GM12878 (cell line): Measurements from ENCODE around the gene C19orf47. TPM values are rescaled to one million over a fixed set of nuclear protein-coding genes. Genes with fewer than 3 reads are reported as not detected.

Source experiments
- ATF7 ChIP-seq: fragments of 450-650 bp; IDR thresholded peaks from 2 replicates; pipeline ENCODE4 v1.6.1; 2016; ENCODE audit warnings: low read depth, mild to moderate bottlenecking
- BCL11A ChIP-seq: IDR thresholded peaks from 2 replicates; pipeline ENCODE4 v1.6.1; 2011; ENCODE audit warnings: low read depth, low read length
- CREB1 ChIP-seq: IDR thresholded peaks from 2 replicates; pipeline ENCODE4 v1.6.1; 2012; ENCODE audit warnings: low read depth, mild to moderate bottlenecking, inconsistent platforms
- RAD21 ChIP-seq: IDR thresholded peaks from 2 replicates; pipeline ENCODE4 v1.6.1; 2011; ENCODE audit warnings: mild to moderate bottlenecking, low read depth, low read length, moderate library complexity; ENCODE audit not compliant: insufficient read depth
- RELA ChIP-seq: fragments of 450-650 bp; IDR thresholded peaks from 2 replicates; pipeline ENCODE4 v1.8.0; 2014; ENCODE audit warnings: borderline replicate concordance; ENCODE audit not compliant: partially characterized antibody
- SMAD5 ChIP-seq: IDR thresholded peaks from 2 replicates; pipeline ENCODE4 v1.6.1; 2016; ENCODE audit warnings: antibody characterized with exemption, low read depth
- SMC3 ChIP-seq: IDR thresholded peaks from 2 replicates; pipeline ENCODE4 v1.6.1; 2011; ENCODE audit warnings: low read length, improper control_type of control experiment, borderline replicate concordance
- SREBF1 ChIP-seq: IDR thresholded peaks from 2 replicates; pipeline ENCODE4 v1.6.1; 2012; ENCODE audit warnings: mild to moderate bottlenecking, low read length
- SUPT20H ChIP-seq: IDR thresholded peaks from 2 replicates; pipeline ENCODE4 v1.6.1; 2011; ENCODE audit warnings: low read depth, mild to moderate bottlenecking, low read length, moderate library complexity, borderline replicate concordance; ENCODE audit not compliant: control insufficient read depth
- polyA plus RNA-seq, 11 experiments: library from polyadenylated mRNA; depleted of rRNA in 4 of 11; unstranded in 6 of 11; stranded (reverse) in 5 of 11; fragments of >200 nt; fragmentation: Nextera tagmentation in 4 of 11; fragmentation: Illumina TruSeq in 1 of 11; extraction: Ambion mirVana in 4 of 11; extraction: Trizol in 1 of 11; gene quantifications; 1 replicate in 1 of 11; 2 replicates in 10 of 11; pipeline versions ENCODE4 v1.2.1 to v1.2.3, GENCODE V29; 2011 to 2016; ENCODE audit warnings: inconsistent platforms in 2 of 11, missing spikeins in 2 of 11, low read depth in 1 of 11
- total RNA-seq, 4 experiments: library from RNA; depleted of rRNA in 3 of 4; stranded (reverse); fragments of >200 nt in 3 of 4; fragmentation: Illumina TruSeq in 1 of 4; extraction: Trizol in 1 of 4; gene quantifications; 2 replicates each; pipeline versions ENCODE4 v1.2.1 to v1.2.3, GENCODE V29; 2013 to 2021
- TF ChIP-seq, protein P1 (sequence below): fragments of 450-650 bp; IDR thresholded peaks from 2 replicates; pipeline ENCODE4 v1.6.1; 2016; ENCODE audit warnings: mild to moderate bottlenecking, moderate library complexity, borderline replicate concordance
- TF ChIP-seq, protein P2 (sequence below): fragments of 450-650 bp; formaldehyde crosslinking; IDR thresholded peaks from 2 replicates; pipeline ENCODE4 v1.5.0; 2022; ENCODE audit warnings: mild to moderate bottlenecking, missing genetic modification characterization
- TF ChIP-seq, protein P3 (sequence below): IDR thresholded peaks from 2 replicates; pipeline ENCODE4 v1.6.1; 2012; ENCODE audit warnings: low read length, inconsistent platforms
- TF ChIP-seq, protein P4 (sequence below): fragments of 150-350 bp; IDR thresholded peaks from 2 replicates; pipeline ENCODE4 v1.6.1; 2014; ENCODE audit warnings: mild to moderate bottlenecking, low read depth, low read length
- TF ChIP-seq, protein P5 (sequence below): IDR thresholded peaks from 2 replicates; pipeline ENCODE4 v1.6.1; 2012; ENCODE audit warnings: mild to moderate bottlenecking, low read depth, low read length

C19orf47 gene
- total and polyA plus RNA-seq, 10 of the 15 experiments (the other 5 are each of a cell fraction or from before 2014, with no cell fraction given): 0.11 to 29.1 (median 20.2) TPM

DNA sequence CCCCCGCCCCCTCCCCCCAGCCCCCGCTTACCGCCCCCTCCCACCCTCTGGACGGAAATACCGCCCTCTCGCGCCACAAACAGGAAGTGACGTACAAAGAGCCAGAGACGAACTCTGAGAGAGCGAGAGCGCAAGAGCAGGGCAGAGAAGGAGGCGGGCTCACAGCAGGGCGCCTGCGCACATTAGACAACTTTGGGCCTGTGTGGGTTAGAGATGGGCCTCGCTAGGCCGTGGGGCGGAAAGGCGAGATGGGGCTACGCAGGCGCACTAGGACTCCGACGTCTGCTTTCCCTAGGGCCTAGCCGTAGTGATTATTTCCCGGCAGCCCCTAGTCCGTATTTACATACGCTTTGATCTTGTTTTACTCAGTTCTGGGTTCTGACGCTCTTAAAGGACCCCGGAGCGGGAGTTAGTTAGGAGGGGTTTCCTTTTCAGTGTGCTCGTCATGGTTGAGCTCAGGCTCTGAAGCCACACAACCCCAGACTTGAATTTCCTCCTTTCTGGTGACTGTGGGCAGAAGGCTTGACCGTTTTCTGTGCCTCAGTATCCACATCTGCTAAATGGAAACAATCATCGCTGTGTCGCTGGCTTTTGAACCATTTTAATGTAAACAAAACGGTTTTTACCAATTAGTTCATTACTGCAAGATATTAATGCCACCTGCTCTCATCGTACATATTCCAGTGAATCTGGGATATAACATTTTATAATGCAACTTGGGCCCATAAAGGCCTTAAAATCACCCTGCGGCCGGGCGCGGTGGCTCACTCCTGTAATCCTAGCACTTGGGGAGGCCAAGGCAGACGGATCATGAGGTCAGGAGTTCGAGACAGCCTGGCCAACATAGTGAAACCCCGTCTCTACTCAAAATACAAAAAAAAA is 62.6 kb downstream of the C19orf47 start (continued):
- no peak for TF ChIP-seq BCL11A
- 0 out of 2 replicates have a peak, but pooled peaks have one; percentile 55 for TF ChIP-seq SMAD5
- TF ChIP-seq, protein P1, sequence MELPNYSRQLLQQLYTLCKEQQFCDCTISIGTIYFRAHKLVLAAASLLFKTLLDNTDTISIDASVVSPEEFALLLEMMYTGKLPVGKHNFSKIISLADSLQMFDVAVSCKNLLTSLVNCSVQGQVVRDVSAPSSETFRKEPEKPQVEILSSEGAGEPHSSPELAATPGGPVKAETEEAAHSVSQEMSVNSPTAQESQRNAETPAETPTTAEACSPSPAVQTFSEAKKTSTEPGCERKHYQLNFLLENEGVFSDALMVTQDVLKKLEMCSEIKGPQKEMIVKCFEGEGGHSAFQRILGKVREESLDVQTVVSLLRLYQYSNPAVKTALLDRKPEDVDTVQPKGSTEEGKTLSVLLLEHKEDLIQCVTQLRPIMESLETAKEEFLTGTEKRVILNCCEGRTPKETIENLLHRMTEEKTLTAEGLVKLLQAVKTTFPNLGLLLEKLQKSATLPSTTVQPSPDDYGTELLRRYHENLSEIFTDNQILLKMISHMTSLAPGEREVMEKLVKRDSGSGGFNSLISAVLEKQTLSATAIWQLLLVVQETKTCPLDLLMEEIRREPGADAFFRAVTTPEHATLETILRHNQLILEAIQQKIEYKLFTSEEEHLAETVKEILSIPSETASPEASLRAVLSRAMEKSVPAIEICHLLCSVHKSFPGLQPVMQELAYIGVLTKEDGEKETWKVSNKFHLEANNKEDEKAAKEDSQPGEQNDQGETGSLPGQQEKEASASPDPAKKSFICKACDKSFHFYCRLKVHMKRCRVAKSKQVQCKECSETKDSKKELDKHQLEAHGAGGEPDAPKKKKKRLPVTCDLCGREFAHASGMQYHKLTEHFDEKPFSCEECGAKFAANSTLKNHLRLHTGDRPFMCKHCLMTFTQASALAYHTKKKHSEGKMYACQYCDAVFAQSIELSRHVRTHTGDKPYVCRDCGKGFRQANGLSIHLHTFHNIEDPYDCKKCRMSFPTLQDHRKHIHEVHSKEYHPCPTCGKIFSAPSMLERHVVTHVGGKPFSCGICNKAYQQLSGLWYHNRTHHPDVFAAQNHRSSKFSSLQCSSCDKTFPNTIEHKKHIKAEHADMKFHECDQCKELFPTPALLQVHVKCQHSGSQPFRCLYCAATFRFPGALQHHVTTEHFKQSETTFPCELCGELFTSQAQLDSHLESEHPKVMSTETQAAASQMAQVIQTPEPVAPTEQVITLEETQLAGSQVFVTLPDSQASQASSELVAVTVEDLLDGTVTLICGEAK: peak; percentile 83
- TF ChIP-seq, protein P2, sequence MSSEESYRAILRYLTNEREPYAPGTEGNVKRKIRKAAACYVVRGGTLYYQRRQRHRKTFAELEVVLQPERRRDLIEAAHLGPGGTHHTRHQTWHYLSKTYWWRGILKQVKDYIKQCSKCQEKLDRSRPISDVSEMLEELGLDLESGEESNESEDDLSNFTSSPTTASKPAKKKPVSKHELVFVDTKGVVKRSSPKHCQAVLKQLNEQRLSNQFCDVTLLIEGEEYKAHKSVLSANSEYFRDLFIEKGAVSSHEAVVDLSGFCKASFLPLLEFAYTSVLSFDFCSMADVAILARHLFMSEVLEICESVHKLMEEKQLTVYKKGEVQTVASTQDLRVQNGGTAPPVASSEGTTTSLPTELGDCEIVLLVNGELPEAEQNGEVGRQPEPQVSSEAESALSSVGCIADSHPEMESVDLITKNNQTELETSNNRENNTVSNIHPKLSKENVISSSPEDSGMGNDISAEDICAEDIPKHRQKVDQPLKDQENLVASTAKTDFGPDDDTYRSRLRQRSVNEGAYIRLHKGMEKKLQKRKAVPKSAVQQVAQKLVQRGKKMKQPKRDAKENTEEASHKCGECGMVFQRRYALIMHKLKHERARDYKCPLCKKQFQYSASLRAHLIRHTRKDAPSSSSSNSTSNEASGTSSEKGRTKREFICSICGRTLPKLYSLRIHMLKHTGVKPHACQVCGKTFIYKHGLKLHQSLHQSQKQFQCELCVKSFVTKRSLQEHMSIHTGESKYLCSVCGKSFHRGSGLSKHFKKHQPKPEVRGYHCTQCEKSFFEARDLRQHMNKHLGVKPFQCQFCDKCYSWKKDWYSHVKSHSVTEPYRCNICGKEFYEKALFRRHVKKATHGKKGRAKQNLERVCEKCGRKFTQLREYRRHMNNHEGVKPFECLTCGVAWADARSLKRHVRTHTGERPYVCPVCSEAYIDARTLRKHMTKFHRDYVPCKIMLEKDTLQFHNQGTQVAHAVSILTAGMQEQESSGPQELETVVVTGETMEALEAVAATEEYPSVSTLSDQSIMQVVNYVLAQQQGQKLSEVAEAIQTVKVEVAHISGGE: no peak
- TF ChIP-seq ATF7: peak; percentile 46
- peak; percentile 85 for TF ChIP-seq CREB1
- TF ChIP-seq, protein P3, sequence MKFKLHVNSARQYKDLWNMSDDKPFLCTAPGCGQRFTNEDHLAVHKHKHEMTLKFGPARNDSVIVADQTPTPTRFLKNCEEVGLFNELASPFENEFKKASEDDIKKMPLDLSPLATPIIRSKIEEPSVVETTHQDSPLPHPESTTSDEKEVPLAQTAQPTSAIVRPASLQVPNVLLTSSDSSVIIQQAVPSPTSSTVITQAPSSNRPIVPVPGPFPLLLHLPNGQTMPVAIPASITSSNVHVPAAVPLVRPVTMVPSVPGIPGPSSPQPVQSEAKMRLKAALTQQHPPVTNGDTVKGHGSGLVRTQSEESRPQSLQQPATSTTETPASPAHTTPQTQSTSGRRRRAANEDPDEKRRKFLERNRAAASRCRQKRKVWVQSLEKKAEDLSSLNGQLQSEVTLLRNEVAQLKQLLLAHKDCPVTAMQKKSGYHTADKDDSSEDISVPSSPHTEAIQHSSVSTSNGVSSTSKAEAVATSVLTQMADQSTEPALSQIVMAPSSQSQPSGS: no peak
- TF ChIP-seq RAD21: no peak
- TF ChIP-seq SUPT20H: no peak
- TF ChIP-seq, protein P4, sequence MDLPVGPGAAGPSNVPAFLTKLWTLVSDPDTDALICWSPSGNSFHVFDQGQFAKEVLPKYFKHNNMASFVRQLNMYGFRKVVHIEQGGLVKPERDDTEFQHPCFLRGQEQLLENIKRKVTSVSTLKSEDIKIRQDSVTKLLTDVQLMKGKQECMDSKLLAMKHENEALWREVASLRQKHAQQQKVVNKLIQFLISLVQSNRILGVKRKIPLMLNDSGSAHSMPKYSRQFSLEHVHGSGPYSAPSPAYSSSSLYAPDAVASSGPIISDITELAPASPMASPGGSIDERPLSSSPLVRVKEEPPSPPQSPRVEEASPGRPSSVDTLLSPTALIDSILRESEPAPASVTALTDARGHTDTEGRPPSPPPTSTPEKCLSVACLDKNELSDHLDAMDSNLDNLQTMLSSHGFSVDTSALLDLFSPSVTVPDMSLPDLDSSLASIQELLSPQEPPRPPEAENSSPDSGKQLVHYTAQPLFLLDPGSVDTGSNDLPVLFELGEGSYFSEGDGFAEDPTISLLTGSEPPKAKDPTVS: no peak
- TF ChIP-seq SREBF1: no peak
- TF ChIP-seq SMC3: no peak
- no peak for TF ChIP-seq RELA
- TF ChIP-seq, protein P5, sequence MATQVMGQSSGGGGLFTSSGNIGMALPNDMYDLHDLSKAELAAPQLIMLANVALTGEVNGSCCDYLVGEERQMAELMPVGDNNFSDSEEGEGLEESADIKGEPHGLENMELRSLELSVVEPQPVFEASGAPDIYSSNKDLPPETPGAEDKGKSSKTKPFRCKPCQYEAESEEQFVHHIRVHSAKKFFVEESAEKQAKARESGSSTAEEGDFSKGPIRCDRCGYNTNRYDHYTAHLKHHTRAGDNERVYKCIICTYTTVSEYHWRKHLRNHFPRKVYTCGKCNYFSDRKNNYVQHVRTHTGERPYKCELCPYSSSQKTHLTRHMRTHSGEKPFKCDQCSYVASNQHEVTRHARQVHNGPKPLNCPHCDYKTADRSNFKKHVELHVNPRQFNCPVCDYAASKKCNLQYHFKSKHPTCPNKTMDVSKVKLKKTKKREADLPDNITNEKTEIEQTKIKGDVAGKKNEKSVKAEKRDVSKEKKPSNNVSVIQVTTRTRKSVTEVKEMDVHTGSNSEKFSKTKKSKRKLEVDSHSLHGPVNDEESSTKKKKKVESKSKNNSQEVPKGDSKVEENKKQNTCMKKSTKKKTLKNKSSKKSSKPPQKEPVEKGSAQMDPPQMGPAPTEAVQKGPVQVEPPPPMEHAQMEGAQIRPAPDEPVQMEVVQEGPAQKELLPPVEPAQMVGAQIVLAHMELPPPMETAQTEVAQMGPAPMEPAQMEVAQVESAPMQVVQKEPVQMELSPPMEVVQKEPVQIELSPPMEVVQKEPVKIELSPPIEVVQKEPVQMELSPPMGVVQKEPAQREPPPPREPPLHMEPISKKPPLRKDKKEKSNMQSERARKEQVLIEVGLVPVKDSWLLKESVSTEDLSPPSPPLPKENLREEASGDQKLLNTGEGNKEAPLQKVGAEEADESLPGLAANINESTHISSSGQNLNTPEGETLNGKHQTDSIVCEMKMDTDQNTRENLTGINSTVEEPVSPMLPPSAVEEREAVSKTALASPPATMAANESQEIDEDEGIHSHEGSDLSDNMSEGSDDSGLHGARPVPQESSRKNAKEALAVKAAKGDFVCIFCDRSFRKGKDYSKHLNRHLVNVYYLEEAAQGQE: no peak
